Endothelial cell of umbilical vein (primary cell): Measurements from ENCODE around the gene FOXO4.

Experiments used
- CTCF ChIP-seq, 2 donors: IDR thresholded peaks; 1 replicate in 1 of 2; 2 replicates in 1 of 2; pipeline ENCODE4 v1.5.1; 2011; ENCODE audit warnings: low read length in 2 of 2, mild to moderate bottlenecking in 2 of 2, moderate library complexity in 2 of 2, control low read depth in 1 of 2, inconsistent platforms in 1 of 2, low read depth in 1 of 2; ENCODE audit not compliant: insufficient read depth in 1 of 2; ENCODE audit errors: extremely low read depth in 1 of 2
- EZH2 ChIP-seq: IDR thresholded peaks from 2 replicates; pipeline ENCODE4 v1.6.1; 2012; ENCODE audit warnings: borderline replicate concordance, low read depth, mild to moderate bottlenecking, moderate library complexity, low read length, inconsistent platforms; ENCODE audit not compliant: severe bottlenecking
- GATA2 ChIP-seq: IDR thresholded peaks from 2 replicates; pipeline ENCODE4 v1.7.0; 2011; ENCODE audit warnings: low read depth, mild to moderate bottlenecking, moderate library complexity, mixed read lengths, low read length; ENCODE audit not compliant: insufficient read length, insufficient read depth
- MAX ChIP-seq: IDR thresholded peaks from 2 replicates; pipeline ENCODE4 v1.6.1; 2011; ENCODE audit not compliant: insufficient read depth, insufficient read length
- POLR2A ChIP-seq: IDR thresholded peaks from 2 replicates; pipeline ENCODE4 v1.6.1; 2012; ENCODE audit warnings: low read depth, mild to moderate bottlenecking, control low read depth, low read length

- TF ChIP-seq CTCF (IDR thresholded peaks at IDR 0.05; ENCODE audit: extremely low read depth in 1 of 2, insufficient read depth in 1 of 2, low read depth in 1 of 2, low read length in 2 of 2), result no peak
- TF ChIP-seq MAX, result no peak
- no peak for TF ChIP-seq EZH2
- no peak for TF ChIP-seq GATA2
- TF ChIP-seq POLR2A, result no peak
Observed at GRCh38 chrX:71082124-71082647, 13.5 kb upstream of the FOXO4 start.
